Measurements from ENCODE around the gene LFNG.

DNA sequence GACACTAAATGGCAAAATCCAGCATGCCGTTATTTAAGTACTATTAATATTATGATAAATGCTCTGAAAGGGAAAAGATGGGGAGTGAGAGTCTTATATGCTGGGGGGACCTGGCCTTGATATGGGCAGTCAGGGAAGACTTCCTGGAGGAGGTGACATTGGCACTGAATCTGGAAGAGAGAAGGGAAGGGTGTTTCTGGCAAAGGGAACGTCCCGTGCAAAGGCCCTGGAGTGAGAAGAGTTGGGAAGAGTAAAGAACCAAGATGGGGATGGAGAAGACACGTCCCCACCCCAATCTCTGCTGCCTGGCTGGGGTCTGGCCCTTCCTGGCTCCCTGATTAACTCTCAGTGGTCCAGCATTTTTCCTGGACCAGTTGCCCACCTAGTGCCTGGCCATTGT lies 38.4 kb upstream of the LFNG start:
- no peak for TF ChIP-seq CTCF (IDR thresholded peaks at IDR 0.05)
- TF ChIP-seq SIN3A (IDR thresholded peaks at IDR 0.05; ENCODE audit: borderline replicate concordance, insufficient read depth, low read depth, low read length) = no peak
- no peak for TF ChIP-seq POLR2AphosphoS5 (IDR thresholded peaks at IDR 0.05; ENCODE audit: low read depth, low read length)
- no peak for TF ChIP-seq REST (IDR thresholded peaks at IDR 0.05; ENCODE audit: insufficient read depth in 1 of 2, low read depth in 2 of 2, low read length in 1 of 2)
- TF ChIP-seq TCF7L2 (IDR thresholded peaks at IDR 0.05; ENCODE audit: low read depth, low read length) = no peak
